PC-9 (cell line): Measurements from ENCODE around the gene SRBD1. TPM values are rescaled to one million over a fixed set of nuclear protein-coding genes. Genes with fewer than 3 reads are reported as not detected.

Experiments
- BruUV-seq: library from RNA; stranded (reverse); fragments of 400-500 nt; replicated peaks from 2 replicates; lab custom pipeline; 2021; lab: Mats Ljungman, UMichigan
- CTCF ChIA-PET: fragments of 300-600 bp; sonication (Branson Sonifier 250); formaldehyde crosslinking; loops from one replicate; lab custom pipeline; 2022; ENCODE audit warnings: antibody characterized with exemption; lab: Charles Lee
- POLR2A ChIA-PET: fragments of 300-600 bp; sonication (Branson Sonifier 250); formaldehyde crosslinking; loops from one replicate; lab custom pipeline; 2022; ENCODE audit warnings: antibody characterized with exemption; ENCODE audit not compliant: unreplicated experiment; lab: Charles Lee
- DNase-seq, 2 experiments: peaks; one replicate each; pipeline versions ENCODE4 v3.0.0 to v3.0.0-alpha.2; 2015 to 2022; ENCODE audit warnings: mixed read lengths in 1 of 2
- H2AFZ ChIP-seq: fragments of 200-600 bp; sonication (generic); 2 replicates; pipeline ENCODE4 v1.8.1; 2017; ENCODE audit warnings: antibody characterized with exemption
- H3F3A ChIP-seq: fragments of 200-600 bp; sonication (generic); 2 replicates; pipeline ENCODE4 v1.8.1; 2017; ENCODE audit warnings: antibody characterized with exemption, mild to moderate bottlenecking, low read depth; ENCODE audit not compliant: insufficient read depth
- H3K27ac ChIP-seq: fragments of 200-600 bp; sonication (generic); 2 replicates; pipeline ENCODE4 v1.6.1; 2016; ENCODE audit warnings: mixed run types
- H3K27me3 ChIP-seq: fragments of 200-600 bp; sonication (generic); 2 replicates; pipeline ENCODE4 v1.6.1; 2016; ENCODE audit warnings: low read depth, mixed run types; ENCODE audit not compliant: insufficient read depth
- H3K36me3 ChIP-seq: fragments of 200-600 bp; sonication (generic); 2 replicates; pipeline ENCODE4 v1.6.1; 2016; ENCODE audit warnings: low read depth, mixed run types
- H3K4me1 ChIP-seq: fragments of 200-600 bp; sonication (generic); replicated peaks from 2 replicates; pipeline ENCODE4 v1.6.1; 2016; ENCODE audit warnings: mixed run types; ENCODE audit not compliant: insufficient read depth
- H3K4me2 ChIP-seq: fragments of 200-600 bp; sonication (generic); 2 replicates; pipeline ENCODE4 v1.6.1; 2017; ENCODE audit warnings: mixed run types
- H3K4me3 ChIP-seq: fragments of 200-600 bp; sonication (generic); 2 replicates; pipeline ENCODE4 v1.6.1; 2016; ENCODE audit warnings: mixed run types
- H3K79me2 ChIP-seq: fragments of 200-600 bp; sonication (generic); 2 replicates; pipeline ENCODE4 v1.6.1; 2017; ENCODE audit warnings: low read depth, mixed run types
- H3K9me2 ChIP-seq: fragments of 200-600 bp; sonication (generic); 2 replicates; pipeline ENCODE4 v1.8.1; 2017; ENCODE audit warnings: mild to moderate bottlenecking; ENCODE audit not compliant: insufficient read depth
- H3K9me3 ChIP-seq: fragments of 200-600 bp; sonication (generic); 2 replicates; pipeline ENCODE4 v1.8.1; 2016; ENCODE audit warnings: low read depth; ENCODE audit not compliant: insufficient read depth
- H4K20me1 ChIP-seq: fragments of 200-600 bp; sonication (generic); 2 replicates; pipeline ENCODE4 v1.8.1; 2017; ENCODE audit not compliant: insufficient read depth
- CTCF ChIP-seq: fragments of 200-600 bp; sonication (generic); conservative IDR thresholded peaks from 2 replicates; pipeline ENCODE4 v1.6.1; 2017; ENCODE audit warnings: mixed run types, antibody characterized with exemption, mild to moderate bottlenecking, moderate library complexity
- EZH2 ChIP-seq: fragments of 200-600 bp; sonication (generic); IDR thresholded peaks from 2 replicates; pipeline ENCODE4 v1.8.0; 2017; ENCODE audit warnings: antibody characterized with exemption, low read depth
- intact Hi-C: fragments of 100-400 bp; cut with micrococcal nuclease; formaldehyde crosslinking; loops from one replicate; pipeline ENCODE4 v1.10.0; 2022; ENCODE audit not compliant: unreplicated experiment
- total RNA-seq: library from RNA; stranded (reverse); gene quantifications from 2 replicates; pipeline ENCODE4 v1.2.3, GENCODE V29; 2021

Gene SRBD1
- total RNA-seq, 1 experiment from 2014 or later, result 17.8 TPM

- Histone ChIP-seq H3K79me2 (no peaks in the 10 kb centered on the region), H3K27ac (no peak overlapping the region), H3K27me3 (no peaks in the 10 kb centered on the region), H3K9me3 (no peaks in the 10 kb centered on the region), H3F3A (no peaks in the 10 kb centered on the region), H2AFZ (no peak overlapping the region), H3K36me3 (peaks cover 10% of the 10 kb centered on the region), H3K4me1 (no peaks in the 10 kb centered on the region), H4K20me1 (no peaks in the 10 kb centered on the region), H3K9me2 (no peaks in the 10 kb centered on the region), H3K4me3 (no peak overlapping the region), H3K4me2 (no peak overlapping the region)
- no TSS peak for BruUV-seq
- intact Hi-C loops, result no loop called here
- CTCF ChIA-PET, result no interaction called here
- no peak for TF ChIP-seq CTCF
- no peak for TF ChIP-seq EZH2
- POLR2A ChIA-PET, result no interaction called here
- no peak for DNase-seq
Observed at GRCh38 chr2:45394216-45394615, 216.9 kb downstream of the SRBD1 start.

GRCh38 chr2:45391866-45392265 lies 219.2 kb downstream of the SRBD1 start:
- H3K27ac ChIP-seq, result no peak overlapping the region
- no peaks in the 10 kb centered on the region for H4K20me1 ChIP-seq
- no TSS peak for BruUV-seq
- no peak overlapping the region for H2AFZ ChIP-seq
- TF ChIP-seq EZH2 (no peak), CTCF (no peak)
- no peaks in the 10 kb centered on the region for H3K79me2 ChIP-seq
- H3K4me2 ChIP-seq, result no peak overlapping the region
- ChIA-PET CTCF (interaction anchor here (0.6 kb wide), 1 partner anchor 907 kb away, joined by 3 read pairs; no protein-coding TSS in a partner anchor), POLR2A (no interaction called here)
- peak in 1 of 2 experiments; percentile 0 for DNase-seq
- no peaks in the 10 kb centered on the region for H3K9me3 ChIP-seq
- no peak overlapping the region for H3K4me3 ChIP-seq
- no peaks in the 10 kb centered on the region for H3K27me3 ChIP-seq
- peaks cover 22% of the 10 kb centered on the region for H3K36me3 ChIP-seq
- intact Hi-C loops, result no loop called here
- no peaks in the 10 kb centered on the region for H3F3A ChIP-seq
- no peaks in the 10 kb centered on the region for H3K4me1 ChIP-seq
- H3K9me2 ChIP-seq, result no peaks in the 10 kb centered on the region

GRCh38 chr2:45390861-45391260 lies 220.2 kb downstream of the SRBD1 start:
- no peaks in the 10 kb centered on the region for H3F3A ChIP-seq
- no peaks in the 10 kb centered on the region for H3K9me2 ChIP-seq
- no peak overlapping the region for H2AFZ ChIP-seq
- POLR2A ChIA-PET, result no interaction called here
- BruUV-seq, result no TSS peak
- H3K9me3 ChIP-seq, result no peaks in the 10 kb centered on the region
- H3K4me1 ChIP-seq, result no peaks in the 10 kb centered on the region
- intact Hi-C loops, result no loop called here
- no peaks in the 10 kb centered on the region for H4K20me1 ChIP-seq
- no peak overlapping the region for H3K27ac ChIP-seq
- H3K27me3 ChIP-seq, result no peaks in the 10 kb centered on the region
- no peaks in the 10 kb centered on the region for H3K79me2 ChIP-seq
- TF ChIP-seq EZH2 (no peak), CTCF (no peak)
- no peak overlapping the region for H3K4me2 ChIP-seq
- no peak for DNase-seq
- peaks cover 22% of the 10 kb centered on the region for H3K36me3 ChIP-seq
- CTCF ChIA-PET, result no interaction called here
- no peak overlapping the region for H3K4me3 ChIP-seq
